Measurements from ENCODE around the gene DLG2.

Gene DLG2

GRCh38 chr11:84836371-84836770 is 790.8 kb downstream of the DLG2 start:
- peaks cover 29% of the 10 kb centered on the region for H3K4me1 ChIP-seq (ENCODE audit: insufficient read depth, low read length, severe bottlenecking)
- no peak for TF ChIP-seq EZH2 (IDR thresholded peaks at IDR 0.05; ENCODE audit: borderline replicate concordance, low read length)
- TF ChIP-seq, protein P1, sequence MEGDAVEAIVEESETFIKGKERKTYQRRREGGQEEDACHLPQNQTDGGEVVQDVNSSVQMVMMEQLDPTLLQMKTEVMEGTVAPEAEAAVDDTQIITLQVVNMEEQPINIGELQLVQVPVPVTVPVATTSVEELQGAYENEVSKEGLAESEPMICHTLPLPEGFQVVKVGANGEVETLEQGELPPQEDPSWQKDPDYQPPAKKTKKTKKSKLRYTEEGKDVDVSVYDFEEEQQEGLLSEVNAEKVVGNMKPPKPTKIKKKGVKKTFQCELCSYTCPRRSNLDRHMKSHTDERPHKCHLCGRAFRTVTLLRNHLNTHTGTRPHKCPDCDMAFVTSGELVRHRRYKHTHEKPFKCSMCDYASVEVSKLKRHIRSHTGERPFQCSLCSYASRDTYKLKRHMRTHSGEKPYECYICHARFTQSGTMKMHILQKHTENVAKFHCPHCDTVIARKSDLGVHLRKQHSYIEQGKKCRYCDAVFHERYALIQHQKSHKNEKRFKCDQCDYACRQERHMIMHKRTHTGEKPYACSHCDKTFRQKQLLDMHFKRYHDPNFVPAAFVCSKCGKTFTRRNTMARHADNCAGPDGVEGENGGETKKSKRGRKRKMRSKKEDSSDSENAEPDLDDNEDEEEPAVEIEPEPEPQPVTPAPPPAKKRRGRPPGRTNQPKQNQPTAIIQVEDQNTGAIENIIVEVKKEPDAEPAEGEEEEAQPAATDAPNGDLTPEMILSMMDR (IDR thresholded peaks at IDR 0.05; ENCODE audit: low read length): no peak

GRCh38 chr11:84833488-84834088 is 793.6 kb downstream of the DLG2 start:
- peaks cover 47% of the 10 kb centered on the region for H3K4me1 ChIP-seq (ENCODE audit: insufficient read depth, low read length, severe bottlenecking)
- no peaks in the 10 kb centered on the region for H3F3A ChIP-seq (ENCODE audit: insufficient read depth, low read length)
- no peak overlapping the region for H2AFZ ChIP-seq (ENCODE audit: low read length)
- H3K9me3 ChIP-seq (ENCODE audit: low read length): no peaks in the 10 kb centered on the region
- H3K36me3 ChIP-seq (ENCODE audit: insufficient read depth, low read length): no peaks in the 10 kb centered on the region
- no peak overlapping the region for H3K4me3 ChIP-seq (ENCODE audit: low read depth, low read length, poor library complexity, severe bottlenecking)
- TF ChIP-seq EZH2 (IDR thresholded peaks at IDR 0.05; ENCODE audit: borderline replicate concordance, low read length): no peak
- TF ChIP-seq, protein P1 (IDR thresholded peaks at IDR 0.05; ENCODE audit: low read length): no peak
- H3K27ac ChIP-seq (ENCODE audit: low read depth, low read length, poor library complexity, severe bottlenecking): peak overlapping the region; percentile 64
- H3K4me2 ChIP-seq (ENCODE audit: low read length): no peak overlapping the region
- H3K9ac ChIP-seq (ENCODE audit: low read length): no peak overlapping the region
- no peaks in the 10 kb centered on the region for H3K9me2 ChIP-seq (ENCODE audit: low read depth, low read length)
- no peaks in the 10 kb centered on the region for H3K79me2 ChIP-seq (ENCODE audit: insufficient read depth, low read length)
- no peaks in the 10 kb centered on the region for H3K27me3 ChIP-seq (ENCODE audit: insufficient read depth, low read length)
- no peaks in the 10 kb centered on the region for H4K20me1 ChIP-seq (ENCODE audit: insufficient read depth, low read length)

More at GRCh38 chr11:84836371-84836770, 790.8 kb downstream of the DLG2 start:
- no peaks in the 10 kb centered on the region for H3K9me2 ChIP-seq (ENCODE audit: low read depth, low read length)
- H3K4me2 ChIP-seq (ENCODE audit: low read length): no peak overlapping the region
- H3K36me3 ChIP-seq (ENCODE audit: insufficient read depth, low read length): no peaks in the 10 kb centered on the region
- H3K79me2 ChIP-seq (ENCODE audit: insufficient read depth, low read length): no peaks in the 10 kb centered on the region
- no peak overlapping the region for H2AFZ ChIP-seq (ENCODE audit: low read length)
- no peaks in the 10 kb centered on the region for H3K9me3 ChIP-seq (ENCODE audit: low read length)
- no peaks in the 10 kb centered on the region for H4K20me1 ChIP-seq (ENCODE audit: insufficient read depth, low read length)
- no peak overlapping the region for H3K9ac ChIP-seq (ENCODE audit: low read length)
- no peaks in the 10 kb centered on the region for H3F3A ChIP-seq (ENCODE audit: insufficient read depth, low read length)
- no peaks in the 10 kb centered on the region for H3K27me3 ChIP-seq (ENCODE audit: insufficient read depth, low read length)
- H3K27ac ChIP-seq (ENCODE audit: low read depth, low read length, poor library complexity, severe bottlenecking): no peak overlapping the region
- no peak overlapping the region for H3K4me3 ChIP-seq (ENCODE audit: low read depth, low read length, poor library complexity, severe bottlenecking)

GRCh38 chr11:84830372-84830771 is 796.8 kb downstream of the DLG2 start:
- Histone ChIP-seq H3K9me3 (ENCODE audit: low read length) (no peaks in the 10 kb centered on the region), H3K36me3 (ENCODE audit: insufficient read depth, low read length) (no peaks in the 10 kb centered on the region), H3K27me3 (ENCODE audit: insufficient read depth, low read length) (no peaks in the 10 kb centered on the region), H2AFZ (ENCODE audit: low read length) (no peak overlapping the region), H3K4me3 (ENCODE audit: low read depth, low read length, poor library complexity, severe bottlenecking) (no peak overlapping the region), H3K27ac (ENCODE audit: low read depth, low read length, poor library complexity, severe bottlenecking) (peak overlapping the region; percentile 48), H3K79me2 (ENCODE audit: insufficient read depth, low read length) (no peaks in the 10 kb centered on the region), H3F3A (ENCODE audit: insufficient read depth, low read length) (no peaks in the 10 kb centered on the region), H3K4me1 (ENCODE audit: insufficient read depth, low read length, severe bottlenecking) (peaks cover 47% of the 10 kb centered on the region), H3K4me2 (ENCODE audit: low read length) (no peak overlapping the region), H4K20me1 (ENCODE audit: insufficient read depth, low read length) (no peaks in the 10 kb centered on the region), H3K9me2 (ENCODE audit: low read depth, low read length) (no peaks in the 10 kb centered on the region), H3K9ac (ENCODE audit: low read length) (no peak overlapping the region)
- no peak for TF ChIP-seq EZH2 (IDR thresholded peaks at IDR 0.05; ENCODE audit: borderline replicate concordance, low read length)
- TF ChIP-seq, protein P1 (IDR thresholded peaks at IDR 0.05; ENCODE audit: low read length): no peak

All from OCI-LY1 (cell line).